Mesendoderm (in vitro differentiated cells): ENCODE results near the gene LRRC57.

ENCODE experiments used
- DNase-seq: peaks from one replicate; pipeline ENCODE4 v3.0.0; 2013
- H2AK5ac ChIP-seq: 2 replicates; pipeline ENCODE4 v1.6.1; 2013; ENCODE audit warnings: low read length, inconsistent platforms
- H2BK120ac ChIP-seq: 2 replicates; pipeline ENCODE4 v1.6.1; 2013; ENCODE audit warnings: low read depth, mild to moderate bottlenecking, low read length, moderate library complexity, mixed read lengths
- H2BK15ac ChIP-seq: replicated peaks from 2 replicates; pipeline ENCODE4 v1.6.1; 2013; ENCODE audit warnings: low read depth, mild to moderate bottlenecking, moderate library complexity
- H2BK5ac ChIP-seq: 2 replicates; pipeline ENCODE4 v1.6.1; 2013; ENCODE audit warnings: low read length, inconsistent platforms
- H3K18ac ChIP-seq: 2 replicates; pipeline ENCODE4 v1.6.1; 2013; ENCODE audit warnings: mild to moderate bottlenecking, low read length, mixed read lengths
- H3K23ac ChIP-seq: one replicate; pipeline ENCODE4 v1.6.1; 2013; ENCODE audit warnings: low read length
- H3K27ac ChIP-seq: 2 replicates; pipeline ENCODE4 v1.5.1; 2013; ENCODE audit warnings: low read depth, mild to moderate bottlenecking, inconsistent platforms, low read length, moderate library complexity
- H3K27me3 ChIP-seq: 2 replicates; pipeline ENCODE4 v1.6.1; 2013; ENCODE audit warnings: low read length, control low read depth, mild to moderate bottlenecking, inconsistent platforms; ENCODE audit not compliant: insufficient read depth, poor library complexity
- H3K36me3 ChIP-seq: 2 replicates; pipeline ENCODE4 v1.6.1; 2013; ENCODE audit warnings: low read length, inconsistent platforms; ENCODE audit not compliant: control insufficient read depth, insufficient read depth
- H3K4ac ChIP-seq: one replicate; pipeline ENCODE4 v1.6.1; 2013; ENCODE audit warnings: low read depth, mild to moderate bottlenecking, low read length, moderate library complexity
- H3K4me1 ChIP-seq: 2 replicates; pipeline ENCODE4 v1.6.1; 2013; ENCODE audit warnings: low read depth, low read length, inconsistent platforms; ENCODE audit not compliant: control insufficient read depth
- H3K4me2 ChIP-seq: 2 replicates; pipeline ENCODE4 v1.6.1; 2013; ENCODE audit warnings: low read length
- H3K4me3 ChIP-seq: 2 replicates; pipeline ENCODE4 v1.5.1; 2013; ENCODE audit warnings: mild to moderate bottlenecking, low read length
- H3K56ac ChIP-seq: one replicate; pipeline ENCODE4 v1.6.1; 2013; ENCODE audit warnings: low read length
- H3K79me1 ChIP-seq: 2 replicates; pipeline ENCODE4 v1.6.1; 2013; ENCODE audit warnings: low read length, inconsistent platforms
- H3K79me2 ChIP-seq: 2 replicates; pipeline ENCODE4 v1.6.1; 2013; ENCODE audit warnings: mild to moderate bottlenecking, low read length; ENCODE audit not compliant: control insufficient read depth, insufficient read depth
- H3K9ac ChIP-seq: 2 replicates; pipeline ENCODE4 v1.6.1; 2013; ENCODE audit warnings: low read length, inconsistent platforms
- H4K5ac ChIP-seq: one replicate; pipeline ENCODE4 v1.6.1; 2013; ENCODE audit warnings: low read length
- H4K8ac ChIP-seq: one replicate; pipeline ENCODE4 v1.6.1; 2013; ENCODE audit warnings: low read depth, mild to moderate bottlenecking, control low read depth, low read length, moderate library complexity
- WGBS: extraction: QIAGEN DNeasy Blood & Tissue Kit; methylation state at CpG from one replicate; pipeline ENCODE4 v1.1.7; 2013; ENCODE audit warnings: low lambda C conversion rate, missing lambda C conversion rate; ENCODE audit not compliant: insufficient coverage; ENCODE audit errors: extremely low coverage; 5-methylcytosine and 5-hydroxymethylcytosine counted together

LRRC57 gene

DNA sequence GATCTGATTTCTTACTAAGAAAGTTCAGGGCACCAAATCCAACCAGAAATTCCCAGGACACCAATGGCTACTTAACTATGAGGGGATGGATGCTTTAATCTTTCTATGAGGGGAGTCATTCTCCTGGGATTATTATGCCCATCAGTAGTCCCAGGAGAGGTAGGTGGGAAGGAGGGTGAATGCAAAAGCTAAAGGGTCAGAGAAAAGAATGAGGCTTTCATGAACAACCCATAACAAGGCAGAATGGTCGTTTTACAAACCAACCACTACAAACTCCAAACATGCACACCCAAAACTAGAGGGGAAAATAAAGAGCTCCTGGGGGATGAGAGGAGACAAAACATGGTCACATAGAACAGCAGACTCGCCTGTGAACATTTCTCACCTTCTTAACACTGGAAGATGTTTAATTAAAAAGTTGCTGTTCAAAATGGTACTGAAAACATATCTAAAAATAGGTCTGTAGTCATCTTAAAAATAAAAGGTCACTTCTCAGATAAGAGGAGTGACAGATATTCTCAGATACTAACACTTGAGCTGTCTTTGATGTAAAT is 30.5 kb upstream of the LRRC57 start:
- Histone ChIP-seq H3K18ac (no peak overlapping the region), H3K27me3 (no peaks in the 10 kb centered on the region), H3K79me2 (no peaks in the 10 kb centered on the region), H3K4me2 (no peak overlapping the region), H2BK120ac (no peak overlapping the region), H3K27ac (no peak overlapping the region), H3K4me3 (no peak overlapping the region), H4K8ac (no peak overlapping the region), H3K4me1 (peaks cover 4% of the 10 kb centered on the region), H3K4ac (no peak overlapping the region), H3K36me3 (no peaks in the 10 kb centered on the region), H3K23ac (no peak overlapping the region), H2AK5ac (no peak overlapping the region), H3K9ac (no peak overlapping the region), H4K5ac (no peak overlapping the region), H2BK5ac (no peak overlapping the region), H3K56ac (no peak overlapping the region), H2BK15ac (no peak overlapping the region), H3K79me1 (no peaks in the 10 kb centered on the region)
- DNase-seq: no peak
- WGBS: no CpG with 5 or more reads among the region's 2 CpGs

DNA sequence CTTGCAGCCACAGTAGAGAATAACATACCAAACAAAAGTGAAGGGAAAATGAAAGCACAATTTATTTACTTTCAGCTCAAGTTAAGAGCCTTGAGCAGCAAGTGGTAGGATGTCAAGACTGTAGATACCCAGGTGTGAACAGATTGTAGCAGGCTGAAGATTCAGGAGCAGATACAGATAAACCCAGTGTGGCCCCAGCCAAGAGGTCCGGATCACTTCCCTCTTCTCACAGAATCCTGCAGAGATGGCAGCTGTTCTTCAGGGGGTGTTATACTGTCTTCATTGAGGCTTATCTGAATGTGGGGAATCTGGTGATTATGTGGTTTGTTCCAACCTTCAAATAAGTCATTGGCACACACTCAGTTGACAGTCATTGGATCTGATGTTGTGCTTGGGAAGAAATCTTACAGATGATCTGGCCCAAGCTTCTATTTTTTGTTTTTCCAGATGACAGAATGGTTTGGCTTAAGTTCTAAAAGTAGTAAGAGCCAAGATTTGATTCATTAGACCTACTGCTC is 29.0 kb upstream of the LRRC57 start:
- Histone ChIP-seq H3K36me3 (no peaks in the 10 kb centered on the region), H3K4me3 (no peak overlapping the region), H3K4me2 (no peak overlapping the region), H3K23ac (no peak overlapping the region), H3K56ac (no peak overlapping the region), H3K9ac (no peak overlapping the region), H3K79me2 (no peaks in the 10 kb centered on the region), H2BK120ac (no peak overlapping the region), H3K27me3 (no peaks in the 10 kb centered on the region), H2BK15ac (no peak overlapping the region), H4K8ac (no peak overlapping the region), H3K79me1 (no peaks in the 10 kb centered on the region), H3K27ac (no peak overlapping the region), H2BK5ac (no peak overlapping the region), H4K5ac (no peak overlapping the region), H3K18ac (no peak overlapping the region), H3K4ac (no peak overlapping the region), H2AK5ac (no peak overlapping the region), H3K4me1 (no peaks in the 10 kb centered on the region)
- peak; percentile 94 for DNase-seq
- no CpG with 5 or more reads among the region's 1 CpG for WGBS

DNA sequence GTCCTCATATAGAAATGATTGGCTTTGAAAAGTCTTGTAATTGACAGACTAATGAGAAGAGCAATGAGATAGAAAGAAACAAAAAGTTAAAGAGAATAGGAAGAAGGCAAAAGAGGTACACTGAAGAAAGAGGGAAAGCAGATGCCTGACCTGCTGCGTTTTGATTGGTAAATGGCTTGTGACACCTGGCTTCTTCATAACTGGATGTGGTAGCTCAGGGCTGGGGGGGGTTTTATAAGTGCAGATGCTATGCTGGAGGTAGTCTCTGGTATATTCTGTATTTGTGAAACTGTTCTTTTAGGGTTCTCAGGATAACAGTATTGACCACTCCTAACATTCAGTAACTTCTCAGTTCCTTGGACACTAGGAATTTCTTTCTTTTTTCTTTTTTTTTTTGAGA is 28.2 kb upstream of the LRRC57 start:
- no peak overlapping the region for H3K18ac ChIP-seq
- no peak for DNase-seq
- no peak overlapping the region for H3K56ac ChIP-seq
- no peak overlapping the region for H3K27ac ChIP-seq
- H2AK5ac ChIP-seq: no peak overlapping the region
- no peaks in the 10 kb centered on the region for H3K4me1 ChIP-seq
- H4K5ac ChIP-seq: no peak overlapping the region
- H3K4me3 ChIP-seq: no peak overlapping the region
- H3K36me3 ChIP-seq: no peaks in the 10 kb centered on the region
- no CpG with 5 or more reads among the region's 1 CpG for WGBS
- no peak overlapping the region for H2BK15ac ChIP-seq
- no peak overlapping the region for H2BK5ac ChIP-seq
- H3K4ac ChIP-seq: no peak overlapping the region
- H3K79me2 ChIP-seq: no peaks in the 10 kb centered on the region
- no peak overlapping the region for H3K23ac ChIP-seq
- no peaks in the 10 kb centered on the region for H3K79me1 ChIP-seq
- H3K9ac ChIP-seq: no peak overlapping the region
- H2BK120ac ChIP-seq: no peak overlapping the region
- H3K4me2 ChIP-seq: no peak overlapping the region
- no peaks in the 10 kb centered on the region for H3K27me3 ChIP-seq
- H4K8ac ChIP-seq: no peak overlapping the region

DNA sequence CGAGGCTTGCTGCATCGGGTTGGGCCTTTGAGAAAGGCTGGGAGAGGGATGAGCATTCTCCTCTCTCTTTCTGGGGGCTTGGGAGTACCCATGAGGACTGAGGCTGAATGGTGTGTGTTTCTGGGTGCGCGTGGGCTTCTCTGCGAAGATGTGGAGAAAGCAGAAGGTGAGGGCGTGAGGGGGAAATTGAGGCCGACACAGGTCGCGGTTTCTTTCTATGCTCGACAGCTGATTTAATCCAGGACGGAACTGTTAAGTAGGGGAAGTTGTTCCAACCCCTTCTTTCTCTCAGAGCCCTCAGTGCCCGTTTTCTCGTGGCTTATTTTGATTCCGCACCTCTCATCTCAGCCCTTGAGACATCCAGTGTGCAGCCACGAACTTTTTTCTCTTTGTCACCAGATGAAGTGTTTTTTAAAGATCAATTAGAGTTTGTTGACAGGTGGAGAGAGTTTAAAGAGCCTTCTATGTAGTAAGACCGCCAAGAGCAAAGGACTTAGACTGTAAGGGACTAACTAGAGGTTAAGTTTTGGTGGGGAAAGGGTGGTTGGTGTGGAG is 27.5 kb upstream of the LRRC57 start:
- Histone ChIP-seq H3K4me3 (peak overlapping the region; percentile 53), H2AK5ac (no peak overlapping the region), H2BK15ac (no peak overlapping the region), H3K4me2 (peak overlapping the region; percentile 85), H3K18ac (peak overlapping the region; percentile 33), H3K23ac (no peak overlapping the region), H3K4ac (no peak overlapping the region), H3K4me1 (no peaks in the 10 kb centered on the region), H4K8ac (no peak overlapping the region), H3K79me1 (no peaks in the 10 kb centered on the region), H3K79me2 (no peaks in the 10 kb centered on the region), H2BK5ac (peak overlapping the region; percentile 19), H4K5ac (no peak overlapping the region), H3K9ac (peak overlapping the region; percentile 76), H3K27me3 (no peaks in the 10 kb centered on the region), H3K56ac (peak overlapping the region; percentile 88), H2BK120ac (no peak overlapping the region), H3K36me3 (no peaks in the 10 kb centered on the region), H3K27ac (no peak overlapping the region)
- no peak for DNase-seq
- WGBS: no CpG with 5 or more reads among the region's 16 CpGs

DNA sequence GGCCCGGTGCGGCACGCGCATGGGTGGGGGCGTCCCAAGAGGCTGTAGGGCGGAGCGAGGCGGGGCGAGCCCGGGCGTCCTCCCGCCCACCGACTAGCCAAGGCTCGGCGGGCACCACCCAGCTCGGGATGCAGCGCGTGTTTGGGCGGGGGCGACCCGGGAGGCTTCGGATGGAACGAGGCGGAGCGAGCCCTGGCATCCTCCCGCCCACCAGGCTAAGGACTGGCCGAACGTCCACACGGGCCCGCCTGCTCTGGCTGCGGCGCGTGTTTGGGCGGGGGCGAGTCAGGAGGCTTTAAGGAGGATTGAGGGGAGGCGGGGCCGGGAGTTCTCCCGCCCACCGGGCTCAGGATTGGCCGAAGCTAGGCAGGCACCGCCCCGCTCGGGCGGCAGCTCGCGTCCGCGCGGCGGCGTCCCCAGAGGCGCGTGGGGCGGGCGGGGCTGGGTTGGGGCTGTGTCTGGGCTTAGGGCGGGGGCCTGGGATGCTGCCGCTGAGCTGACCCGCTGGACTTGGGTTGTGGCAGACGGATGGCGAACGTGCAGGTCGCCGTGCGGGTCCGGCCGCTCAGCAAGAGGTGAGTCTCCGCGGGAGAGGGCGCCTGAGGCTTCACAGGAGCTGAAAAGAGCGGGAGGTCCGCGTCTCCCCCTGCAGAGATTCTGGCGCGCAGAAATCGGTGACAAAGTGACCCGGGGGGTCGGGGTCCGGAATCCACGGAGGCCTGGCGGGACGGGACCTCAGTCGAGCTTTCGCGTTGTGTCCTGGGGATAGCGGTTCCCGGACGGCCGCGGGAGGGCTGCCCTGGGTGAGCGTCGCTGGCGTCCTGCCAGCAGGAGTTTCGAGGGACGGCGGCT is 26.8 kb upstream of the LRRC57 start, which contains the start of gene STARD9:
Gene STARD9 (plus strand): TSS at position 419 of the 852 bp plus-strand sequence. CDS start 110 bp downstream, at position 529.
- H4K8ac ChIP-seq: no peak within 1 kb of the TSS
- peak within 1 kb of the TSS; percentile 33 for H3K18ac ChIP-seq
- H3K27me3 ChIP-seq: no peaks in the 10 kb centered on the region
- DNase-seq: peak; percentile 99
- H3K4me1 ChIP-seq: no peaks in the 10 kb centered on the region
- no peak within 1 kb of the TSS for H2AK5ac ChIP-seq
- H3K23ac ChIP-seq: no peak within 1 kb of the TSS
- H2BK5ac ChIP-seq: peak within 1 kb of the TSS; percentile 19
- H3K9ac ChIP-seq: peak within 1 kb of the TSS; percentile 76
- H2BK15ac ChIP-seq: no peak within 1 kb of the TSS
- peak within 1 kb of the TSS; percentile 85 for H3K4me2 ChIP-seq
- no peak within 1 kb of the TSS for H4K5ac ChIP-seq
- H3K79me1 ChIP-seq: no peaks in the 10 kb centered on the region
- H3K27ac ChIP-seq: no peak within 1 kb of the TSS
- H3K56ac ChIP-seq: peak within 1 kb of the TSS; percentile 88
- no peaks in the 10 kb centered on the region for H3K79me2 ChIP-seq
- no peak within 1 kb of the TSS for H3K4ac ChIP-seq
- no peaks in the 10 kb centered on the region for H3K36me3 ChIP-seq
- H3K4me3 ChIP-seq: peak within 1 kb of the TSS; percentile 53
- H2BK120ac ChIP-seq: no peak within 1 kb of the TSS
- no CpG with 5 or more reads among the region's 95 CpGs for WGBS
